ENCODE measurements around the gene ARMC10. TPM values are rescaled to one million over a fixed set of nuclear protein-coding genes. Genes with fewer than 3 reads are reported as not detected.
"Not testable (repeated sequence)": the region's sequence is repeated elsewhere in the genome, so short reads cannot be mapped to it uniquely, and the experiment has no call there.

ARMC10 gene
- polyA plus RNA-seq, 4 donors, result 8.9 to 33.5 (median 17.4) TPM

GRCh38 chr7:103080923-103081322 is 6.0 kb downstream of the ARMC10 start:
- H3K9me3 ChIP-seq (ENCODE audit: control insufficient read depth in 2 of 2, insufficient read depth in 1 of 2, low read depth in 1 of 2, low read length in 1 of 2), result no peaks in the 10 kb centered on the region
- FAIRE-seq (no peak), DNase-seq (no peak)
- H3K27ac ChIP-seq (ENCODE audit: low read depth in 1 of 3, low read length in 2 of 3), result no peak overlapping the region
- peaks cover 0 to 4% (median 3%) of the 10 kb centered on the region in 3 donors for H3K4me1 ChIP-seq (ENCODE audit: control insufficient read depth in 3 of 3, insufficient read depth in 2 of 3, low read depth in 1 of 3, low read length in 2 of 3)
- H3K27me3 ChIP-seq (ENCODE audit: control insufficient read depth in 3 of 3, insufficient read depth in 3 of 3, low read length in 3 of 3), result no peaks in the 10 kb centered on the region
- 93 to 99% (median 99%) methylated on average over 2 of the region's 2 CpGs for WGBS, 3 donors
- H3K4me3 ChIP-seq (ENCODE audit: low read depth in 1 of 3, low read length in 3 of 3), result no peak overlapping the region
- peaks cover 0 to 24% (median 1%) of the 10 kb centered on the region in 3 donors for H3K36me3 ChIP-seq (ENCODE audit: control insufficient read depth in 3 of 3, insufficient read depth in 2 of 3, low read depth in 1 of 3, low read length in 3 of 3)

- no peaks in the 10 kb centered on the region for H3K4me1 ChIP-seq (ENCODE audit: control insufficient read depth in 3 of 3, insufficient read depth in 2 of 3, low read depth in 1 of 3, low read length in 2 of 3)
- no peak for DNase-seq
- no peak overlapping the region for H3K4me3 ChIP-seq (ENCODE audit: low read depth in 1 of 3, low read length in 3 of 3)
- FAIRE-seq, result no peak
- H3K9me3 ChIP-seq (ENCODE audit: control insufficient read depth in 2 of 2, insufficient read depth in 1 of 2, low read depth in 1 of 2, low read length in 1 of 2), result no peaks in the 10 kb centered on the region
- WGBS, 3 donors, result 91 to 100% (median 97%) methylated on average over 1 of the region's 1 CpG
- H3K36me3 ChIP-seq (ENCODE audit: control insufficient read depth in 3 of 3, insufficient read depth in 2 of 3, low read depth in 1 of 3, low read length in 3 of 3), result peaks cover 0 to 21% (median 4%) of the 10 kb centered on the region in 3 donors
- no peaks in the 10 kb centered on the region for H3K27me3 ChIP-seq (ENCODE audit: control insufficient read depth in 3 of 3, insufficient read depth in 3 of 3, low read length in 3 of 3)
- H3K27ac ChIP-seq (ENCODE audit: low read depth in 1 of 3, low read length in 2 of 3), result no peak overlapping the region
Measured at GRCh38 chr7:103082497-103082896, 7.6 kb downstream of the ARMC10 start.

GRCh38 chr7:103083210-103083609 is 8.3 kb downstream of the ARMC10 start:
- Histone ChIP-seq H3K27me3 (ENCODE audit: control insufficient read depth in 3 of 3, insufficient read depth in 3 of 3, low read length in 3 of 3) (no peaks in the 10 kb centered on the region), H3K36me3 (ENCODE audit: control insufficient read depth in 3 of 3, insufficient read depth in 2 of 3, low read depth in 1 of 3, low read length in 3 of 3) (peaks cover 0 to 16% (median 4%) of the 10 kb centered on the region in 3 donors), H3K4me3 (ENCODE audit: low read depth in 1 of 3, low read length in 3 of 3) (no peak overlapping the region), H3K9me3 (ENCODE audit: control insufficient read depth in 2 of 2, insufficient read depth in 1 of 2, low read depth in 1 of 2, low read length in 1 of 2) (no peaks in the 10 kb centered on the region), H3K4me1 (ENCODE audit: control insufficient read depth in 3 of 3, insufficient read depth in 2 of 3, low read depth in 1 of 3, low read length in 2 of 3) (no peaks in the 10 kb centered on the region), H3K27ac (ENCODE audit: low read depth in 1 of 3, low read length in 2 of 3) (no peak overlapping the region)
- FAIRE-seq (no peak), DNase-seq (no peak)
- WGBS, 3 donors, result 90 to 96% (median 92%) methylated on average over 3 of the region's 3 CpGs

GRCh38 chr7:103092321-103092720 is 17.4 kb downstream of the ARMC10 start:
- not testable (repeated sequence) for FAIRE-seq; H3K4me3 ChIP-seq (ENCODE audit: low read depth in 1 of 3, low read length in 3 of 3); H3K4me1 ChIP-seq (ENCODE audit: control insufficient read depth in 3 of 3, insufficient read depth in 2 of 3, low read depth in 1 of 3, low read length in 2 of 3); H3K9me3 ChIP-seq (ENCODE audit: control insufficient read depth in 2 of 2, insufficient read depth in 1 of 2, low read depth in 1 of 2, low read length in 1 of 2); DNase-seq; H3K27ac ChIP-seq (ENCODE audit: low read depth in 1 of 3, low read length in 2 of 3); H3K27me3 ChIP-seq (ENCODE audit: control insufficient read depth in 3 of 3, insufficient read depth in 3 of 3, low read length in 3 of 3)
- WGBS, 3 donors, result 80 to 91% (median 80%) methylated on average over 2 to 4 of the region's 4 CpGs
- peaks cover 2 to 21% (median 6%) of the 10 kb centered on the region in 3 donors for H3K36me3 ChIP-seq (ENCODE audit: control insufficient read depth in 3 of 3, insufficient read depth in 2 of 3, low read depth in 1 of 3, low read length in 3 of 3)

GRCh38 chr7:103093429-103093828 is 18.5 kb downstream of the ARMC10 start:
- DNase-seq (no peak), FAIRE-seq (no peak)
- Histone ChIP-seq H3K36me3 (ENCODE audit: control insufficient read depth in 3 of 3, insufficient read depth in 2 of 3, low read depth in 1 of 3, low read length in 3 of 3) (peaks cover 2 to 21% (median 6%) of the 10 kb centered on the region in 3 donors), H3K9me3 (ENCODE audit: control insufficient read depth in 2 of 2, insufficient read depth in 1 of 2, low read depth in 1 of 2, low read length in 1 of 2) (no peaks in the 10 kb centered on the region), H3K4me1 (ENCODE audit: control insufficient read depth in 3 of 3, insufficient read depth in 2 of 3, low read depth in 1 of 3, low read length in 2 of 3) (no peaks in the 10 kb centered on the region), H3K4me3 (ENCODE audit: low read depth in 1 of 3, low read length in 3 of 3) (no peak overlapping the region), H3K27me3 (ENCODE audit: control insufficient read depth in 3 of 3, insufficient read depth in 3 of 3, low read length in 3 of 3) (no peaks in the 10 kb centered on the region), H3K27ac (ENCODE audit: low read depth in 1 of 3, low read length in 2 of 3) (no peak overlapping the region)
- WGBS, 3 donors, result 39 to 60% (median 52%) methylated on average over 1 of the region's 1 CpG

DNA sequence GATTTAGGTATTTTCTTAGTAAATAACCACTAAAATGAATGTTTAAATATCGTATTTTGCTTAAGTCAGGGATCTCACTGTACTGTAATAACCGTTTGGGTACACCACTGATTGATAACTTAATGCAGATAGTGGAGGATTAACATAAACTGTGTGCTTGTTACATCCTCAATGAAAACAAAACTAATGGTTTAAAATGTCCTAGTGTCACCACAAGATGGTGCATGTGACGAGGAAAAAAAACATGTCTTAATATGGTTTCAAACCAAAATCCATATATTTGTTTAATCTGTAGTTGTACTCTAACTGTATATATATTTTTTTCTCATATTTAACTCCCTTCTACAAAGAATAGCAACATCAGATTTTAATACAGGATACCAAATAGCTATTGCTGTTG is 19.2 kb downstream of the ARMC10 start:
- DNase-seq (peak; percentile 4 to 9), FAIRE-seq (no peak)
- Histone ChIP-seq H3K36me3 (ENCODE audit: control insufficient read depth in 3 of 3, insufficient read depth in 2 of 3, low read depth in 1 of 3, low read length in 3 of 3) (peaks cover 2 to 21% (median 6%) of the 10 kb centered on the region in 3 donors), H3K4me1 (ENCODE audit: control insufficient read depth in 3 of 3, insufficient read depth in 2 of 3, low read depth in 1 of 3, low read length in 2 of 3) (no peaks in the 10 kb centered on the region), H3K9me3 (ENCODE audit: control insufficient read depth in 2 of 2, insufficient read depth in 1 of 2, low read depth in 1 of 2, low read length in 1 of 2) (no peaks in the 10 kb centered on the region), H3K27me3 (ENCODE audit: control insufficient read depth in 3 of 3, insufficient read depth in 3 of 3, low read length in 3 of 3) (no peaks in the 10 kb centered on the region), H3K27ac (ENCODE audit: low read depth in 1 of 3, low read length in 2 of 3) (no peak overlapping the region), H3K4me3 (ENCODE audit: low read depth in 1 of 3, low read length in 3 of 3) (no peak overlapping the region)
- WGBS, 3 donors, result 28 to 58% (median 41%) methylated on average over 3 of the region's 3 CpGs

DNA sequence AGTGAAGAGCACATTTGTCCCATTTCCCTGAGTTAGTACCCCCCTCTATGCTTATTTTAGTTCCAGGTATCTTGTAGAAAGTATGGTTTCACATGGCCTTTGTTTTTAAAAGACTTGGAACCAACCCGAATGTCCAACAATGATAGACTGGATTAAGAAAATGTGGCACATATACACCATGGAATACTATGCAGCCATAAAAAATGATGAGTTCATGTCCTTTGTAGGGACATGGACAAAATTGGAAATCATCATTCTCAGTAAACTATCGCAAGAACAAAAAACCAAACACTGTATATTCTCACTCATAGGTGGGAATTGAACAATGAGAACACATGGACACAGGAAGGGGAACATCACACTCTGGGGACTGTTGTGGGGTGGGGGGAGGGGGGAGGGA is 20.6 kb downstream of the ARMC10 start:
- not testable (repeated sequence) for H3K9me3 ChIP-seq (ENCODE audit: control insufficient read depth in 2 of 2, insufficient read depth in 1 of 2, low read depth in 1 of 2, low read length in 1 of 2); H3K4me3 ChIP-seq (ENCODE audit: low read depth in 1 of 3, low read length in 3 of 3); H3K27ac ChIP-seq (ENCODE audit: low read depth in 1 of 3, low read length in 2 of 3); FAIRE-seq; H3K27me3 ChIP-seq (ENCODE audit: control insufficient read depth in 3 of 3, insufficient read depth in 3 of 3, low read length in 3 of 3); H3K4me1 ChIP-seq (ENCODE audit: control insufficient read depth in 3 of 3, insufficient read depth in 2 of 3, low read depth in 1 of 3, low read length in 2 of 3); DNase-seq
- 95 to 100% (median 96%) methylated on average over 2 of the region's 2 CpGs for WGBS, 3 donors
- H3K36me3 ChIP-seq (ENCODE audit: control insufficient read depth in 3 of 3, insufficient read depth in 2 of 3, low read depth in 1 of 3, low read length in 3 of 3), result peaks cover 2 to 17% (median 8%) of the 10 kb centered on the region in 3 donors

DNA sequence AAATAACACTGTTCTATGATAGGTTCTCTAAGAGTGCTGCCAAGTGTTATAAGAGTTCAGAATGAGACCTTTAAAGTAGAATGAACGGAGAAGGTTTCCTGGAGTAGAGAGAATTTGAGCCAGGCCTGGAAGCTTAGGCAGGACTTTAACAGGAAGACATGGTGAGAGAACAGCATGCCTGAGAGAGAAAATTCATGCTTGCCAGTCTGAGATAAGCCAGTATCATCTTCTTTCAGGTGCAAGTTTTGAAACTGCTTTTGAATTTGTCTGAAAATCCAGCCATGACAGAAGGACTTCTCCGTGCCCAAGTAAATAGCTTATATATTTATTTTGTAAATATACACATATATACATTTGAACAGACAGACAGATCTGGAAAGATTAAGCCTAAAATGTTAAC is 22.1 kb downstream of the ARMC10 start:
- FAIRE-seq (no peak), DNase-seq (no peak)
- no peaks in the 10 kb centered on the region for H3K4me1 ChIP-seq (ENCODE audit: control insufficient read depth in 3 of 3, insufficient read depth in 2 of 3, low read depth in 1 of 3, low read length in 2 of 3)
- no peak overlapping the region for H3K27ac ChIP-seq (ENCODE audit: low read depth in 1 of 3, low read length in 2 of 3)
- no peak overlapping the region for H3K4me3 ChIP-seq (ENCODE audit: low read depth in 1 of 3, low read length in 3 of 3)
- H3K27me3 ChIP-seq (ENCODE audit: control insufficient read depth in 3 of 3, insufficient read depth in 3 of 3, low read length in 3 of 3), result no peaks in the 10 kb centered on the region
- H3K9me3 ChIP-seq (ENCODE audit: control insufficient read depth in 2 of 2, insufficient read depth in 1 of 2, low read depth in 1 of 2, low read length in 1 of 2), result no peaks in the 10 kb centered on the region
- H3K36me3 ChIP-seq (ENCODE audit: control insufficient read depth in 3 of 3, insufficient read depth in 2 of 3, low read depth in 1 of 3, low read length in 3 of 3), result peaks cover 2 to 11% (median 10%) of the 10 kb centered on the region in 3 donors
- 92 to 99% (median 93%) methylated on average over 2 of the region's 2 CpGs for WGBS, 3 donors

GRCh38 chr7:103100348-103100747 is 25.4 kb downstream of the ARMC10 start:
- H3K4me1 ChIP-seq (ENCODE audit: control insufficient read depth in 3 of 3, insufficient read depth in 2 of 3, low read depth in 1 of 3, low read length in 2 of 3), result no peaks in the 10 kb centered on the region
- no peaks in the 10 kb centered on the region for H3K9me3 ChIP-seq (ENCODE audit: control insufficient read depth in 2 of 2, insufficient read depth in 1 of 2, low read depth in 1 of 2, low read length in 1 of 2)
- no peaks in the 10 kb centered on the region for H3K27me3 ChIP-seq (ENCODE audit: control insufficient read depth in 3 of 3, insufficient read depth in 3 of 3, low read length in 3 of 3)
- H3K4me3 ChIP-seq (ENCODE audit: low read depth in 1 of 3, low read length in 3 of 3), result no peak overlapping the region
- FAIRE-seq (no peak), DNase-seq (no peak)
- no peak overlapping the region for H3K27ac ChIP-seq (ENCODE audit: low read depth in 1 of 3, low read length in 2 of 3)
- 62 to 73% (median 67%) methylated on average over 3 of the region's 3 CpGs for WGBS, 3 donors
- peaks cover 0 to 20% (median 9%) of the 10 kb centered on the region in 3 donors for H3K36me3 ChIP-seq (ENCODE audit: control insufficient read depth in 3 of 3, insufficient read depth in 2 of 3, low read depth in 1 of 3, low read length in 3 of 3)
